ENCODE results near the gene MCM5. TPM values are rescaled to one million over a fixed set of nuclear protein-coding genes. Genes with fewer than 3 reads are reported as not detected.
A peak's percentile ranks its signal among the peaks of the same experiment; 100 is the strongest.

Gene MCM5
- total RNA-seq, 1 experiment from 2014 or later: 274 TPM

- DNase-seq: no peak
- Mint-ChIP-seq H3K36me3 (ENCODE audit: insufficient read depth in 1 of 3, low read depth in 3 of 3) (peaks cover 44 to 88% (median 77%) of the 10 kb centered on the region in 3 experiments; a peak in 6 of 7 replicates), H3K4me1 (peaks cover 33 to 43% of the 10 kb centered on the region in 2 experiments), H3K9me3 (no peaks in the 10 kb centered on the region), H3K27ac (peak overlapping the region in 1 of 3 experiments; percentile 88; a peak in 2 of 7 replicates), H3K4me3 (no peak overlapping the region), H3K27me3 (ENCODE audit: low read depth) (no peaks in the 10 kb centered on the region)
- no peak overlapping the region for H3T11ph ChIP-seq (ENCODE audit: low read length)
- H3K27me3 ChIP-seq (ENCODE audit: insufficient read depth, low read length): no peaks in the 10 kb centered on the region
- no peaks in the 10 kb centered on the region for H3K4me1 ChIP-seq (ENCODE audit: insufficient read depth, low read length)
- no peak overlapping the region for H3K18ac ChIP-seq (ENCODE audit: insufficient read length, low read depth, low read length)
- H3K23me2 ChIP-seq (ENCODE audit: insufficient read length, low read depth, low read length, poor library complexity, severe bottlenecking): no peaks in the 10 kb centered on the region
- H4K91ac ChIP-seq (ENCODE audit: insufficient read length, low read depth, low read length): no peak overlapping the region
- TF ChIP-seq CTCF (conservative IDR thresholded peaks at IDR 0.05): no peak
- no CpG with 5 or more reads among the region's 26 CpGs for WGBS (ENCODE audit: extremely low coverage, insufficient read length, low lambda C conversion rate)
- H2AFZ ChIP-seq (ENCODE audit: low read length): no peak overlapping the region
- H3K79me2 ChIP-seq (ENCODE audit: insufficient read depth, low read length): no peaks in the 10 kb centered on the region
- H2BK5ac ChIP-seq (ENCODE audit: insufficient read length, low read length): no peak overlapping the region
- H3K4ac ChIP-seq (ENCODE audit: low read depth, low read length): no peak overlapping the region
- H2BK12ac ChIP-seq (ENCODE audit: insufficient read length, low read depth, low read length): no peak overlapping the region
- no peak overlapping the region for H2BK15ac ChIP-seq (ENCODE audit: low read depth, low read length)
- H3K14ac ChIP-seq (ENCODE audit: insufficient read depth, low read length): no peak overlapping the region
- no peak overlapping the region for H3K9ac ChIP-seq (ENCODE audit: extremely low read depth, insufficient read length, low read length)
- H4K8ac ChIP-seq (replicated peaks; ENCODE audit: insufficient read length, low read depth, low read length): no peak overlapping the region
- no peaks in the 10 kb centered on the region for H3K9me3 ChIP-seq (ENCODE audit: control insufficient read depth, low read depth, low read length)
- no peak overlapping the region for H3K23ac ChIP-seq (ENCODE audit: insufficient read length, low read depth, low read length)
- no peak overlapping the region for H2AK5ac ChIP-seq (ENCODE audit: insufficient read length, low read length)
- H4K5ac ChIP-seq (ENCODE audit: insufficient read length, low read depth, low read length): no peak overlapping the region
- H2BK120ac ChIP-seq (ENCODE audit: low read depth, low read length, poor library complexity, severe bottlenecking): no peak overlapping the region
- H3K56ac ChIP-seq (ENCODE audit: insufficient read length, low read depth, low read length): no peak overlapping the region
- H3K4me2 ChIP-seq (ENCODE audit: insufficient read depth, insufficient read length, low read length): no peak overlapping the region
- H3K79me1 ChIP-seq (ENCODE audit: insufficient read depth, low read depth, low read length, poor library complexity, severe bottlenecking): no peaks in the 10 kb centered on the region
- no peak overlapping the region for H2BK20ac ChIP-seq (ENCODE audit: low read depth, low read length, poor library complexity, severe bottlenecking)
- H4K20me1 ChIP-seq (ENCODE audit: control insufficient read depth, insufficient read depth, insufficient read length): no peaks in the 10 kb centered on the region
- H3K27ac ChIP-seq (ENCODE audit: insufficient read length, low read depth, low read length): no peak overlapping the region
Observed at GRCh38 chr22:35424081-35424480, 24.1 kb downstream of the MCM5 start.
